Embryonic facial prominence (tissue), 1 donor: ENCODE measurements around the gene TMEM117.

Experiments
- DNase-seq: peaks from one replicate; pipeline ENCODE4 v3.0.0-alpha.2; 2016; ENCODE audit errors: extremely low spot score

TMEM117 gene

GRCh38 chr12:43883748-43884147, 47.9 kb downstream of the TMEM117 start:
- no peak for DNase-seq

GRCh38 chr12:43884683-43885410, 49.0 kb downstream of the TMEM117 start:
- no peak for DNase-seq

DNA sequence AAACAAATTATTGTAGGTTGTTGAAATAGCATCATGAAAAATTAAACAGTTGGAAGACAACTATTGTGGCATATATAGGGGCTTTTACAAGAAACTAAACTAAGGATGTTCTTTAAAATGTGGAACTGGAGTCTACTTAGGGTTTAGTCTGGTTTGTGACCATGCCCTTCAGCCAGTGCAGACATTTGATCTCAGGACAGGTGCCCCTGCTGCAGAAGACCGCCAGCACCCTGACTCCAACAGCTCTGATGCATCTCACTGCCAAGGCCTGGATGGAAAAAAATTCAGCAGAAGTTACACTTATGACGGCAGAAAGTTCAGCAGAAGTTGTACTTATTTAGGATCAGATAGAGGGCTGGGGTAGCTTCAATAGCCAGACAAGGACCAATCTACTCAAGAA, 51.5 kb downstream of the TMEM117 start:
- DNase-seq: no peak

DNA sequence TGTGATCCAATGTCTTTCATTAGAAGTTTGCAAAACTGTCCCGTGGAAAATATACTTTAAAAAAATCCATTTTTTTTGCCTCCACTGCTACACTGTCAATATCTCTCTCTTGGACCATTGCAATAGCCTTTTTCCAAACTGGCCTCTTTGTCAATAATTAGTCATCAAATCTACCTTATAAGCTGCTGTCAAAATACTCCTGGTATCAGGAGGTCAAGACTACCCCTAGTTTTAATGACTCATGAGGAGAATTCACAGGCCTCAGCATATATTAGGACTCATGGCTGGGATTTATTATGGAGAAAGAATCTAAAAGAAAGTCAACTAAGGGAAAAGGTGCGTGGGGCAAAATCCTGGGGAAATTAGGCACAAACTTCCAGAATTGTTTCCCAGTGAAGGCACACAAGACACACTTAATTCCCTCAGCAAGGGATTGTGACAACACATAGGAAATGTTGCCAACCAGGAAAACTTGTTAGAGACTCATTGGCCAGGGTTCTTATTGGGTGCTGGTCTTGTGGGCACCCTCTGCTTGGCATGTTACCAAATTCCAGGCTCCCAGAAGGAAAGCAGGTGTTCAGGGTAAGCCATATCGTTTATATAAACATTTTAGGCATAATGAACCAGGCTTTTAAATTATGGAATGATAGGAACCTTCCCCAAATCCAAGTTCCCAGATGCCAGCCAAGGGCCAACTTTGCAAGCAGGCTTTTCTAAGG, 56.1 kb downstream of the TMEM117 start:
- no peak for DNase-seq

DNA sequence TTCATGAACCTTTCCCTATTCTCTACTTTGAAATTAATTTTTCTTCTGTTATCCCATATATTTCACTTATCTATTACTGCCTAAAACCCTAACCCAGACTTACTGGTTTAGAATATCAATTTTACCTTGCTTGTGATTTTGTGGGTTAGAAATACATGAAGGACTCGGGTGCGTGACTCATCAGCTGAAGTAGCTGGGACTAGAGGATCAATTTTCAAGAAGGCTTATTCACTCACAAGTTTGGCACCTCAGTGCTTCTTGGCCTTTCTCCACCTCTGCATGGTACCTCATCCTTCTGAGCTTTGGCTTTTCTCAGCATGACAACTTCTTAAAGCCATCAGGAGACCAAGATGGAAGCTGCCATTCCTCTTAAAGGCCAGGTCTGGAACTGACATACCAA, 57.8 kb downstream of the TMEM117 start:
- DNase-seq: no peak

GRCh38 chr12:43895580-43896206, 59.8 kb downstream of the TMEM117 start:
- no peak for DNase-seq

GRCh38 chr12:43896496-43896895, 60.6 kb downstream of the TMEM117 start:
- DNase-seq: no peak

DNA sequence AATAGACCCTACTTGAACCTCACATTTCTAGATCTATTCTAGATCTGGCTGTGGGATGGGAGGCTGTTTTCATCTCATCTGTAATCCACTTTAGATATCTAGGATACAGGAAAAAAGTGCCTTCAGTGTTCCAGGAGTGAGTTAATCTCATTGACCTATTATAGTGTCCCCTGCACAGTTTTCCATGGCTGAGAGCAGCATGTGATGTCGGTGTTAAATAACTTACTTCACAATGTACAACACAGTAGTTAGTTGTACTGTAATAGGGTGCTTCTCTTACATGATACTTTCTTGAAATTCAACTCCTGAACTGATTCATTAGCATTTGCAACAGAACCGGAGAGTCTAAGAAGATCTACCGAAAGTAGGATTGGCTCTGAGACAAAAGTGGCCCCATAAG, 62.6 kb downstream of the TMEM117 start:
- no peak for DNase-seq

- DNase-seq: no peak
These were observed 63.7 kb downstream of the TMEM117 start for GRCh38 chr12:43899574-43899973.

- DNase-seq: no peak
These were observed 67.8 kb downstream of the TMEM117 start for GRCh38 chr12:43903686-43904085.

- DNase-seq: no peak
These were observed 77.0 kb downstream of the TMEM117 start for GRCh38 chr12:43912859-43913258.

DNA sequence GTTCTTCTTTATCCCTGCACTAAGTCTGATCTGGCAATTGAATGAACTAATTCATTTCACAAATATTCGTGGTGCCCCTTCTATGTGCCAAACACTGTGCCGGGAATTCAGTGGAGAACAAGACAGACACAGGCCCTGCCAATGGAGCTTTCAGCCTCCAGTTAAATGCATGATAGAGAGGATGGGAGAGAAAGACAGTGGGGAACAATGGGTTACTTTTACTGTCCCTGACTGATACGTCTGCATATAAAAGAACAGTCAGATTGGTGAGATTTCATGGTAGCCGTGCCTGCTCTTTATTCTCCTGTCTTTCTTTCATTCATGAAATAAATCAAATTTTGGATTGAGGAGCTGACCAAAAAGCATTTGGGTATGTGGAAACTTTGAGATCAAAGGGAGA, 78.5 kb downstream of the TMEM117 start:
- DNase-seq: no peak

GRCh38 chr12:43914923-43915468, 79.1 kb downstream of the TMEM117 start:
- DNase-seq: no peak

DNA sequence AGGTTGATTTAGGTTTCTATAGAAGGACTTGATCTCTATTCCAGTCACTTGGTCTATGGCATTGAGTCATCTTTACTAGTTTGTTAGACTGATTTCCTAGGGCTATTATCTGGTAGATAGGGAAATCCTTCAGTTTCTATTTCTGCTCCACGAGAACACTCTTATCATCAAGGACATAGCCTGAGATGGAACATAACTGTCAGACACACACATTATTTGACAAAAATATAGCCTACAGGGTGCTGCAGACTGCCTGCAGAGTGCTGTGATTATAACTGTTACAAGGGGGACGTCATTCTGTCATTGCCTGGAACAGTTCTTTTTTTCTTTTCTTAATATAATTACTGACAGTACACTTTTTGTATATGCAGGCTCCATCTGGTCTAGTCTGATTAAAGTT, 82.0 kb downstream of the TMEM117 start:
- no peak for DNase-seq

DNA sequence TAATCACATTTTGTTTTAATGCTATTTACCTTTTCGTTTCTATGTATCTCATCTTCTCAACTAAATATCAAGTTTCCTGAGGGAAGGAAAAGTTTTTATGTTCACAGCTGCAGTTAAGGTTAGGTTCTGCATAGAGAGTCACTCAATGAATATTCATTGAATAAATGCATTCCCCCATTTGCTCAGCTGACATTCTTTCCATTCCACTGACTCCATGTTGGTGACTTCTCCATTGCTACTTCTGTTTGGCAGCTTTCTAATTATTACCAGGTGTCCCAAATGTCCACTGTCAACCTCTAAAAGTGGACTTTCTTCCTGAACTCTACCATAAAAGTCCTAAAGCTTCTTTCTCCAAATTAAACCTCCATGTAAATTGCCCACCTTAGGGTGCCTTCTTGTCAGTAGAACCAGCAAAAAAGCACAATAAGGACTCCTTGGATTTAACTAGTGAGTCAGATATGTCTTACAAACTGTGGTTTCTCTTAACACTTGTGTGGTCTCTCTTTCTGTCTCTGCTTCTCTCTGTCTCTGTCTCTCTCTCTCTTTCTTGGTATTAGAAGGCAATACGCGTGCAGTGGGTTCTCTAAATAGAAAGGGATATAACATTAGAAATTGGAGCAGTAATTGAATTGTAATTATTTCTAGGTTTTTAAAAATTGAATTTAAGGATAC, 85.9 kb downstream of the TMEM117 start:
- no peak for DNase-seq

DNA sequence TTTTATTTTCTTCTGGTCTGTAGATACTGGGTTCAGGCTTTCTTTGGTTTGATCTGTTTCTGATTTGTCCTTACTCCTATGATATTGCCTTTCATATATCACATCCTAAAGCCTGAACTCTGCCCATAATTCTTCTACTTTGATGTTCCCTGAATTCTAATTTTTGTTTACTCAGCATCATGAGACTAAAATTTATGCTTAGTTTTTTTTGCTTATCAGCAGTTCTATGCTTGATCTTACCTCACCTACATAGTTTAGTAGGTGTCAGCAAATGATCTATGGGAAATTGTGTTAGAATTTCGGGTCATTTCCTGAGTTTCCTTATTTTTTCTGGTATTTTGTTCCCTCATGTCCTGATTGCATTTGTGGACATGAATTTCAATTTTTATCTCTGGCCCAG, 94.2 kb downstream of the TMEM117 start:
- no peak for DNase-seq

DNA sequence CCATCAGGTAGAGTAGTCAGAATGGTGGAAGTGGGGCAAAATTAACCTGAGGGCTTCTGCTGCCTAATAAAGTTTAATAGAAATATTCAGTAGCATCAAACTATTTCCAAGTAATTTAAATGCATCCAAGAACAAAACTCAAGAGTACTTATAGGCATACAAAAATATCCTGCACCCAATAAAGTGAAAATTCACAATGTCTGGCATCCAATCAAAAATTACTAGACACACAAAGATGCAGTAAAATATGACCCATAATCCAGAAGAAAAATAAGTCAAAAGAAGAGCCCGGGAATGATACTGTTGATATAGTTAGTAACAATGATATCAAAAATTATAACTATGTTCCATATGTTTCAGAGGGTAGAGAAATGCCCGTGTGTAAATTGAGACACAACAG, 95.3 kb downstream of the TMEM117 start:
- no peak for DNase-seq

GRCh38 chr12:43935581-43935980, 99.7 kb downstream of the TMEM117 start:
- DNase-seq: no peak

GRCh38 chr12:43937947-43938346, 102.1 kb downstream of the TMEM117 start:
- DNase-seq: no peak

GRCh38 chr12:43942379-43942778, 106.5 kb downstream of the TMEM117 start:
- DNase-seq: no peak

- no peak for DNase-seq
These were observed 110.1 kb downstream of the TMEM117 start for GRCh38 chr12:43945983-43946382.

DNA sequence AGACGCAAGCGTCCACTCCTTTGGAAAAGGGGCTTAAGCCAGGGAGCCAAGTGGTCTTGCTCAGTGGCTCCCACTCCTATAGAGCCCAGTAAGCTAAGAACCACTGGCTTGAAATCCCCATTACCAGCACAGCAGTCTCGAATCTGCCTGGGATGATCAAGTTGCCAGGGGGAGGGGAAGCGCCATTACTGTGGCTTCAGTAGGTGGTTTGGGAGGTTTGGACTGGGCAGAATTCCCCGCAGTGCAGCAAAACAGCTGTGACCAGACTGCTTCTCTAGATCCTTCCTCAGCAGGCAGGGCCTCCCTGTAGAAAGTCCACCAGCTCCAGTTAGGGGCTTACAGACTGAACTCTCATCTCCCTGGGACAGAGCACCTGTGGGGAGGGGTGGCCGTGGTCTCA, 115.4 kb downstream of the TMEM117 start:
- no peak for DNase-seq
